Hepatocyte (in vitro differentiated cells): ENCODE results near the gene CTBP1. TPM values are rescaled to one million over a fixed set of nuclear protein-coding genes. Genes with fewer than 3 reads are reported as not detected.

Source experiments
- DNase-seq: peaks from one replicate; pipeline ENCODE4 v3.0.0-alpha.2; 2016; ENCODE audit warnings: low spot score
- H2AFZ ChIP-seq: fragments of 200-600 bp; sonication (generic); 2 replicates; pipeline ENCODE4 v1.6.0; 2016; ENCODE audit warnings: antibody characterized with exemption, mild to moderate bottlenecking
- H3K27ac ChIP-seq: fragments of 200-600 bp; sonication (generic); 2 replicates; pipeline ENCODE4 v1.5.1; 2016; ENCODE audit warnings: mild to moderate bottlenecking
- H3K27me3 ChIP-seq: fragments of 200-600 bp; sonication (generic); 2 replicates; pipeline ENCODE4 v1.6.1; 2016
- H3K36me3 ChIP-seq: fragments of 200-600 bp; sonication (generic); replicated peaks from 2 replicates; pipeline ENCODE4 v1.5.1; 2016; ENCODE audit warnings: low read depth; ENCODE audit not compliant: insufficient read depth
- H3K4me1 ChIP-seq: fragments of 200-600 bp; sonication (generic); 2 replicates; pipeline ENCODE4 v1.5.1; 2016; ENCODE audit warnings: mild to moderate bottlenecking, moderate library complexity; ENCODE audit not compliant: insufficient read depth
- H3K4me2 ChIP-seq: fragments of 200-600 bp; sonication (generic); 2 replicates; pipeline ENCODE4 v1.6.0; 2016
- H3K4me3 ChIP-seq: fragments of 200-600 bp; sonication (generic); 2 replicates; pipeline ENCODE4 v1.5.1; 2016; ENCODE audit warnings: mild to moderate bottlenecking
- H3K79me2 ChIP-seq: fragments of 200-600 bp; sonication (generic); 2 replicates; pipeline ENCODE4 v1.6.0; 2017; ENCODE audit warnings: mild to moderate bottlenecking
- H3K9me2 ChIP-seq: fragments of 200-600 bp; sonication (generic); replicated peaks from 2 replicates; pipeline ENCODE4 v1.6.0; 2017; ENCODE audit warnings: mild to moderate bottlenecking; ENCODE audit not compliant: insufficient read depth
- H3K9me3 ChIP-seq: fragments of 200-600 bp; sonication (generic); 2 replicates; pipeline ENCODE4 v1.5.1; 2016; ENCODE audit warnings: low read depth, mild to moderate bottlenecking
- H4K20me1 ChIP-seq: fragments of 200-600 bp; sonication (generic); 2 replicates; pipeline ENCODE4 v1.6.0; 2016; ENCODE audit warnings: mild to moderate bottlenecking; ENCODE audit not compliant: insufficient read depth, poor library complexity, severe bottlenecking
- EZH2 ChIP-seq: fragments of 200-600 bp; sonication (generic); IDR thresholded peaks from 2 replicates; pipeline ENCODE4 v1.6.1; 2016; ENCODE audit warnings: antibody characterized with exemption, mild to moderate bottlenecking, borderline replicate concordance
- EZH2phosphoT487 ChIP-seq: fragments of 200-600 bp; sonication (generic); IDR thresholded peaks from one replicate; pipeline ENCODE4 v1.6.1; 2018; ENCODE audit warnings: antibody characterized with exemption, mild to moderate bottlenecking, low read depth, moderate library complexity; ENCODE audit not compliant: unreplicated experiment, severe bottlenecking
- WGBS: methylation state at CpG from one replicate; pipeline ENCODE4 v1.1.6; 2016; ENCODE audit warnings: low lambda C conversion rate; ENCODE audit errors: missing lambda C conversion rate; 5-methylcytosine and 5-hydroxymethylcytosine counted together
- polyA plus RNA-seq: library from polyadenylated mRNA; unstranded; fragments of >200 nt; fragmentation: Nextera tagmentation; extraction: Ambion mirVana; gene quantifications from 2 replicates; pipeline ENCODE4 v1.2.1, GENCODE V29; 2016
- total RNA-seq: library from RNA; depleted of rRNA; stranded (reverse); fragments of >200 nt; gene quantifications from 2 replicates; pipeline ENCODE4 v1.2.3, GENCODE V29; 2014
- TF ChIP-seq, protein P1 (sequence below): fragments of 200-600 bp; sonication (generic); IDR thresholded peaks from 2 replicates; pipeline ENCODE4 v1.5.1; 2016; ENCODE audit warnings: antibody characterized with exemption, mild to moderate bottlenecking; ENCODE audit not compliant: poor library complexity

CTBP1 gene
- total and polyA plus RNA-seq, 2 experiments from 2014 or later, result 169 to 179 TPM

DNA sequence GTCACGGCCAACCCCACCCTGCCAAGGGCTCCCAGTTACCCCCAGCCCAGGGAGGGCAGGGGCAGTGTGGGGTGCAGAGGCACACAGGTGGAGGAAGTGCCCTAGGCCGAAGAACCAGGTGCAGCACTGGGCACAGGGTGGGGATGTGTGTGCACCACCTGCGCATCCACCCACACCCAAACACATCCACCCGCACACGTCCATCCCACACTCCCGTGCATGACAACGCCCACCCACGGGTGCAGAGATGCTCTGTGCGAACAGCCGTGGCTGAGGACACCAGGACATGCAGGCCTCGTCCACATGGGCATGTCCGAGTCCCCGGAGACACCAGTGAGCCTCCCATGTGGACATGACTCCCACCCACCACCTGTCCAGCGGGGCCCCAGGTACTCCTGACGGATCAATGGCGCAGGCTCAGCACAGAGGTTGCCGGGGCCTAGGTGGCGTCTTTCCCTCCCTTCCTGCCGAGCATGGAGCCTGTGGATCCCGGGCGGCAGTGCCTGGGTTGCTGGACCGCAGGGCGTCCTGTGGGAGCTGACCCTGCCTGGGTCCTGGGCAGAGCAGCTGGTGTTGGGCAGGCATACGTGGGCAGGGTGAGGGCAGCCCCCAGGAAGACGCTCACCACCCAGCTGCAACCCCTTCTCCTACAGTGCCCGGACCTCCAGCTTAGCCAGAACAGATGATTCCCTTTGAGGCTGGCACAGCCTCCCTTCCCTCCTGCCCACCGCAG, 19.6 kb downstream of the CTBP1 start:
- H2AFZ ChIP-seq, result no peak overlapping the region
- peaks cover 22% of the 10 kb centered on the region for H3K79me2 ChIP-seq
- H3K36me3 ChIP-seq, result no peaks in the 10 kb centered on the region
- TF ChIP-seq, protein P1, sequence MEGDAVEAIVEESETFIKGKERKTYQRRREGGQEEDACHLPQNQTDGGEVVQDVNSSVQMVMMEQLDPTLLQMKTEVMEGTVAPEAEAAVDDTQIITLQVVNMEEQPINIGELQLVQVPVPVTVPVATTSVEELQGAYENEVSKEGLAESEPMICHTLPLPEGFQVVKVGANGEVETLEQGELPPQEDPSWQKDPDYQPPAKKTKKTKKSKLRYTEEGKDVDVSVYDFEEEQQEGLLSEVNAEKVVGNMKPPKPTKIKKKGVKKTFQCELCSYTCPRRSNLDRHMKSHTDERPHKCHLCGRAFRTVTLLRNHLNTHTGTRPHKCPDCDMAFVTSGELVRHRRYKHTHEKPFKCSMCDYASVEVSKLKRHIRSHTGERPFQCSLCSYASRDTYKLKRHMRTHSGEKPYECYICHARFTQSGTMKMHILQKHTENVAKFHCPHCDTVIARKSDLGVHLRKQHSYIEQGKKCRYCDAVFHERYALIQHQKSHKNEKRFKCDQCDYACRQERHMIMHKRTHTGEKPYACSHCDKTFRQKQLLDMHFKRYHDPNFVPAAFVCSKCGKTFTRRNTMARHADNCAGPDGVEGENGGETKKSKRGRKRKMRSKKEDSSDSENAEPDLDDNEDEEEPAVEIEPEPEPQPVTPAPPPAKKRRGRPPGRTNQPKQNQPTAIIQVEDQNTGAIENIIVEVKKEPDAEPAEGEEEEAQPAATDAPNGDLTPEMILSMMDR, result no peak
- TF ChIP-seq EZH2 (no peak), EZH2phosphoT487 (no peak)
- 97% methylated on average over 21 of the region's 27 CpGs for WGBS
- H3K4me2 ChIP-seq, result no peak overlapping the region
- no peak overlapping the region for H3K27ac ChIP-seq
- H3K9me2 ChIP-seq, result no peaks in the 10 kb centered on the region
- H3K4me1 ChIP-seq, result peaks cover 11% of the 10 kb centered on the region
- no peaks in the 10 kb centered on the region for H3K9me3 ChIP-seq
- DNase-seq, result no peak
- H4K20me1 ChIP-seq, result peaks cover 28% of the 10 kb centered on the region
- H3K4me3 ChIP-seq, result no peak overlapping the region
- no peaks in the 10 kb centered on the region for H3K27me3 ChIP-seq

DNA sequence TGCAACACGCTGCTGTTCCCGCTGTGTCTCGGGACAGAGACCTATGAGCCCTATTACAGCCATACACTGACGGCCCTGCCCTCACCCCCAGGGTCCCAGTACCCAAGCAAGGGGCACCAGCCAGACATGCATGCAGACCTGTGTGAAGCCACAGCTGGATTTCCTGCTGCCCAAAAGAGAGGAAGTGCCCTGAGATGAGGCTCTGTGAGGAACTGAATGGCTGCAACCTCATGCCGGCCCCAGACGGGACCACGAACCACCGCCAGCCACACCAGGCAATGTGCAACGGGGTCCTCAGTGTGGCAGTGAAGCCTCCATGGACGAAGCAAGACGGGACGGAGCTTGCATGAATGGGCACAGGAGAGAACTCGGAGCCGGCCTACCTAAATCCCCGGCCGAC, 21.1 kb downstream of the CTBP1 start:
- Histone ChIP-seq H3K79me2 (peaks cover 12% of the 10 kb centered on the region), H3K4me3 (no peak overlapping the region), H3K4me2 (no peak overlapping the region), H3K27ac (no peak overlapping the region), H3K9me3 (no peaks in the 10 kb centered on the region), H4K20me1 (peaks cover 14% of the 10 kb centered on the region), H3K27me3 (no peaks in the 10 kb centered on the region), H3K4me1 (no peaks in the 10 kb centered on the region), H3K36me3 (no peaks in the 10 kb centered on the region), H3K9me2 (no peaks in the 10 kb centered on the region), H2AFZ (no peak overlapping the region)
- TF ChIP-seq EZH2phosphoT487 (no peak), EZH2 (no peak)
- TF ChIP-seq, protein P1, result no peak
- 97% methylated on average over 15 of the region's 16 CpGs for WGBS
- DNase-seq, result no peak

DNA sequence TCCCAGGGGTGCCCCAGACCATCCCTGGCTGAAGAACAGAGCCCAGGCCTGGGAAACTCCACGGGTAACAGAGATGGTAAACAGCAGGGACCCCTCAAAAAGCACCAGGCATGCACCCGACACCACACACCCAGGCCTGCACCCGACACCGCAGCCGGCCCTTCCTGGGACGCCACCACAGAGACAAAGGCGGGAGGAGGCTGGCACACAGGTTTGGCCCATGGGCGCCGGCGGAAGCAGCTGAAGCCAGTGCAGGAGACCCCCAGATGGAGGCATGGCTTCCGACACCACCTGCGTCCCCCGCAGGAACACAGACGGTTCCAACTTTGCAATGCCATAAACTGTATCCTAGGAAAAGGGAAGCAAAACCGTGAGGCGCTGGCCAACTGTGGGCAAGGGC, 22.3 kb downstream of the CTBP1 start:
- 96% methylated on average over 16 of the region's 16 CpGs for WGBS
- Histone ChIP-seq H3K4me1 (no peaks in the 10 kb centered on the region), H3K4me2 (no peak overlapping the region), H2AFZ (no peak overlapping the region), H3K4me3 (no peak overlapping the region), H3K27ac (no peak overlapping the region), H4K20me1 (peaks cover 3% of the 10 kb centered on the region), H3K27me3 (no peaks in the 10 kb centered on the region), H3K9me2 (no peaks in the 10 kb centered on the region), H3K79me2 (peaks cover 2% of the 10 kb centered on the region), H3K9me3 (no peaks in the 10 kb centered on the region), H3K36me3 (no peaks in the 10 kb centered on the region)
- TF ChIP-seq, protein P1, result no peak
- TF ChIP-seq EZH2phosphoT487 (no peak), EZH2 (no peak)
- no peak for DNase-seq

DNA sequence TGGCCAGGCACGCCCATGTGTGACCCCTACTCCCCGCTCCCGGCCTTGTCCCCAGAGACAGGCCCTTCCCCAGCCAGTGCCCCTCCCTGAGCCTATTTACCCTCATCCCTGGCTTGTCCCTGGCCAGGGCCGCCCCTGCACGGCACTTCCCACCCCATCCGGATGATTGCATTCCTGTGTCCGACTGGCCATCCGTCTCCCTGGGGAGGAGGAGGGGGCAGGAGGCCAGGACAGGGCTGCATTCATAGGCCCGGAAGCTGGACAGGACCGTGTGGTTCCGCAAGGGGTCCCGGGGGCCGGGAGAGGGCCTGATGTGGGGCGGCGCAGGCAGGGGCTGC, 22.8 kb downstream of the CTBP1 start:
- TF ChIP-seq, protein P1, result no peak
- no peak for TF ChIP-seq EZH2
- TF ChIP-seq EZH2phosphoT487, result no peak
- no peaks in the 10 kb centered on the region for H3K9me2 ChIP-seq
- H4K20me1 ChIP-seq, result peaks cover 3% of the 10 kb centered on the region
- DNase-seq, result no peak
- peaks cover 2% of the 10 kb centered on the region for H3K79me2 ChIP-seq
- H2AFZ ChIP-seq, result no peak overlapping the region
- H3K4me2 ChIP-seq, result no peak overlapping the region
- no peak overlapping the region for H3K4me3 ChIP-seq
- H3K9me3 ChIP-seq, result no peaks in the 10 kb centered on the region
- H3K36me3 ChIP-seq, result no peaks in the 10 kb centered on the region
- WGBS, result 84% methylated on average over 14 of the region's 15 CpGs
- no peaks in the 10 kb centered on the region for H3K27me3 ChIP-seq
- no peaks in the 10 kb centered on the region for H3K4me1 ChIP-seq
- no peak overlapping the region for H3K27ac ChIP-seq
